Measurements from ENCODE around the gene FAM25G. TPM values are rescaled to one million over a fixed set of nuclear protein-coding genes. Genes with fewer than 3 reads are reported as not detected.
"Not testable (repeated sequence)": the region's sequence is repeated elsewhere in the genome, so short reads cannot be mapped to it uniquely, and the experiment has no call there.

The FAM25G gene
- total and polyA plus RNA-seq, 12 donors = not detected

DNA sequence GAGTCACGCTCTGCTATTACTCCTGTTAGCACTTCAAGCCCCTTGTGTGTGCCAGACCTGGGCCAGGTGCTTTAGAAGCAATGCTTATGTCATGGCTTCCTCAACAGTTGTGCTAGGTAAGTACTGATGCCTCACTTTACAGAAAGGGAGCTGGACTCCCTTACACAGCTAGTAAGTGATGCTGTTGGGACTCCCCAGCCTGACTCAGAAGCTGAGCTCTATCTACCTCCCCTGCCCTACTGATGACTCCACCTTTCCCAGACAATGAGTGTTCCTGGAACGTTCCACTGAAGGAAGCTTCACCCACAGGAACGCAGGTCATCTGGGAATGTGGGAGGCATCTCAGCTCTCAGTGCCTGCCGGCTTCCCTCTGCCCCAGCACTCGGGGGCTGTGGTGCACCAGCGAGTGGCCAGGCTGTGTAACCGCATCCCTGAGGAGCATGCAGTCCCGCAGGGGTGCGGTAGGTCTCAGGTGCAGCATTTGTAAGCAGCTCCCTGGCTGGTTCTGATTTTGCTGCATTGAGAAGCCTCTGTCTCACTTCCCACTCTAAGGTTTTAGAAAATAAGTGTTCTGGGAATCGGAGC lies 10.2 kb downstream of the FAM25G start:
- H3K27ac ChIP-seq; H3K36me3 ChIP-seq (replicated peaks in 1 of 2); H3K27me3 ChIP-seq; H3K4me3 ChIP-seq; H3K4me1 ChIP-seq (replicated peaks in 1 of 2); intact Hi-C loops (cut with DNase I); H3K9me3 ChIP-seq (replicated peaks in 1 of 3): not testable (repeated sequence)
- peak in 1 of 7 donors; percentile 15 for DNase-seq
- 75 to 85% methylated on average over 6 to 7 of the region's 10 CpGs; no CpG with 5 or more reads in 2 of the 4 donors for WGBS, 4 donors

DNA sequence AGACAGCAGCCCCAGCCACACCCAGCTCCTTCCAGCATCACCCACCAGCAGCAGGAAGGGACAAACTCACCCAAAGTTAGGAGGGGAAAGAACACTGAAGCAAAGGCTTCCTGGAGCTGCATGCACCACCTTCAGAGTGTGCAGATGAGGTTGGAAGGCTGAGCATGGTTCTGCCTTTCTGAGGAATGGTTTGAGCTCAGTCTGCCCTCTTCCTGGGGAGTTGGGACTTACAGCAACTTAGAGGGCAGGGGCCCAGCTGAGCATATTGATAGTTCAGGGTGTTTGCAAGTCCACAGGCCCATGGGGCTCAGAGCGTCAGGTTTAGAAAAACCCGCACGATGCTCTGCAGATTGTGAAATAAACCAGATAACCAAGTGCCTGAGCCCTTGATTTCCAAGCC lies 11.4 kb downstream of the FAM25G start:
- H3K36me3 ChIP-seq (replicated peaks in 1 of 2); H3K4me1 ChIP-seq (replicated peaks in 1 of 2); intact Hi-C loops (cut with DNase I); H3K9me3 ChIP-seq (replicated peaks in 1 of 3); H3K4me3 ChIP-seq; DNase-seq; H3K27ac ChIP-seq; H3K27me3 ChIP-seq: not testable (repeated sequence)
- no CpG with 5 or more reads among the region's 3 CpGs for WGBS, 4 donors

DNA sequence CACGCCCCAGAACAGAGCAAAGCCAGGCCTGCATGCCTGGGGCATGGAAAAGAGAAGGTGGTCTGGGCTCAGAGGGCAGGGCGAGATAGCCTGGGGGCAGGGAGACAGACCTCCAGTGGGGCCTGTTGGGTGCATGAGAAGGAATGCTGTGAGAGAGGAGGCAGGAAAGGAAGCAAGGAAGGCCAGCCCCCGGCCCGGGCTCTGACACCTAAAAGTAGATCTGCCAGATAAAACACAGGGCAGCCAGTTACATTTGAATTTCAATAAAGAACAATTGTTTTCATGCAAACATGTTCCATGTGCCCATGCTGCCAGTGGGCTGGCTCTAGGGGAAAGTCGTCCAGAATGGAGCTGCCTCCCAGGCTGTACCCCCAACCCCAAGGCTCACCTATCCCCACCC lies 13.4 kb downstream of the FAM25G start:
- intact Hi-C loops (cut with DNase I); H3K4me1 ChIP-seq (replicated peaks in 1 of 2); H3K4me3 ChIP-seq; H3K36me3 ChIP-seq (replicated peaks in 1 of 2); H3K9me3 ChIP-seq (replicated peaks in 1 of 3); H3K27ac ChIP-seq; H3K27me3 ChIP-seq: not testable (repeated sequence)
- whole genome bisulfite sequencing, 4 donors = 62 to 83% (median 77%) methylated on average over 2 to 3 of the region's 5 CpGs
- peak in 1 of 7 donors; percentile 13 for DNase-seq

DNA sequence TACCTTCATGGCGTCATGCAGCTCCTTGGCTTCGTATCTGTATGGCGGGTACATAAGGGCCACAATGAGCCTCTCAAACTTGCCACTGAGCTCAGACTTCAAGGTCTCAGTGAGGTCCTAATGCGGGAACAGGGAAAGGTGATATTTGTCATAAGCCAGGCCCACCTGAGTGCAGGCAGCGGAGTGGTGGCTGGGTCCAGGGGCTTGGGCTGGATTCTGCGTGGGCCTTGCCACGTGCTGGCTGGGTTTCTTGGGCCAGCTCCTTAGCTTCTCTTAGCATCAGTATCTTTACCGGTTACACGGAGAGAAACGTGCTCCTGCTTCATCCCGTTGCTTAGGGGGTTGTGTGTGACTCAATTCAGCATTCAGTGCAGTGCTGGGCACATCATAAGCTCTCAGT lies 14.4 kb downstream of the FAM25G start:
- H3K4me3 ChIP-seq; H3K36me3 ChIP-seq (replicated peaks in 1 of 2); H3K27ac ChIP-seq; DNase-seq; H3K9me3 ChIP-seq (replicated peaks in 1 of 3); H3K4me1 ChIP-seq (replicated peaks in 1 of 2); H3K27me3 ChIP-seq; intact Hi-C loops (cut with DNase I): not testable (repeated sequence)
- 80 to 100% (median 96%) methylated on average over 1 to 9 of the region's 11 CpGs for WGBS, 4 donors

DNA sequence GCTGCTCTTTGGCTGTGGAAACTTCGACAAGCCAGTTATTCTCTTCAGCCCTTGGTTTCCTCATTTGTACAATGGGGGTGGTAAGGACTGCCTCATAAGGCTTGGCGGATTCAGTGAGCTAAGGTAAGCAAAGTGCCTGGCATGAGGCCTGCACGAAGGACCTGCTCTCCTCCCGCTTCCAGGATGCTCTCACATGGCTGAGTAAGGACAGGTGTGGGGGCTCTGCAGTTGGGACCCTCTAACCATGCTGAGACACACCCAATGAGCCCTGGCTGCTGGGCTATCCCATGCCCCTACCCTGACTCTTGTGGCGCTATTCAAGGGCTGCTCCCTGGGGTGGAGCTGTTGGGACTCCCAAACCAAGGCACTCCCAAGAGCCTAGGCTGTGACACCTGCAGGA lies 16.4 kb downstream of the FAM25G start:
- H3K4me3 ChIP-seq; H3K4me1 ChIP-seq (replicated peaks in 1 of 2); H3K9me3 ChIP-seq (replicated peaks in 1 of 3); intact Hi-C loops (cut with DNase I); H3K27me3 ChIP-seq; H3K36me3 ChIP-seq (replicated peaks in 1 of 2); H3K27ac ChIP-seq; DNase-seq: not testable (repeated sequence)
- 60 to 89% (median 82%) methylated on average over 1 to 5 of the region's 5 CpGs for WGBS, 4 donors

DNA sequence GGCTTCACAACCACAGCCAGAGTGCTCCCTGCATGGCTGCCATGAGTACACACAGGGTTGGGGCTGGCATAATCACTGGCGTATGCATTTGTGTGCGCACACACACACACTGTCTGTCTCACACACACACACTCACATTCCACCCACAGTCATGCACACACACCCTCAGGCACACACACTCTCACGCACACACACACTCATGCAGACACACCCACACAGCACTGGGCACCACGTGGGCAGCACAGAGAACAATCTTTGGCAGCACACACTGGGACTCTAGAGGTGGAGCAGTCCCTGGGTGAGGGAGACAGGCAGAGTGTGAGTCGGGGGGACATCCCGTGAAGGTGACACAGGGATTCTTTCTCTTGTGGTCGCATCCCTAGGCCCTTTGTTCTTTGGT lies 18.0 kb downstream of the FAM25G start:
- H3K4me1 ChIP-seq (replicated peaks in 1 of 2); H3K27me3 ChIP-seq; intact Hi-C loops (cut with DNase I); H3K9me3 ChIP-seq (replicated peaks in 1 of 3); H3K4me3 ChIP-seq; H3K27ac ChIP-seq; DNase-seq; H3K36me3 ChIP-seq (replicated peaks in 1 of 2): not testable (repeated sequence)
- WGBS, 4 donors = no CpG with 5 or more reads among the region's 7 CpGs

DNA sequence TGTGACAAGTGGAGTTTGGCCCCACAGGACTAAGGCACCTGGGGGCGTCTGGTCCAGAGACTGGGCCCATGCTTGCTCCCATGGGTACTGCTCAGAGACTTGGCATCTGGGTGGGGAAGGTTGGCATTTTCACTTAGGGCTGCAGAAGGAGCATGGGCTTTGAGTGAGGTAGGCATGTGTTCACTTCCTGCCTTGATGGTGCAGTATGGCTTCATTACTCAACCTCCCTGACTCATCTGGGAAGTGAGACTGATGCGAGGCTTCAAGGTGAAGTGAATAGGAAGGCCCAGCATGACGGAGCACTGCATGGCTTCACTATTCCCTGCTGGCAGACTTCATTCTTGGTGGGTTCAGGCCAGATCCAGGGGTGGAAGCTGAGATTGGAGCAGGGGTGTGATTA lies 18.9 kb downstream of the FAM25G start:
- intact Hi-C loops (cut with DNase I); H3K4me3 ChIP-seq; DNase-seq; H3K9me3 ChIP-seq (replicated peaks in 1 of 3); H3K27me3 ChIP-seq; H3K4me1 ChIP-seq (replicated peaks in 1 of 2); H3K36me3 ChIP-seq (replicated peaks in 1 of 2); H3K27ac ChIP-seq: not testable (repeated sequence)
- 80% methylated on average over 1 of the region's 3 CpGs; no CpG with 5 or more reads in 3 of the 4 donors for WGBS, 4 donors

DNA sequence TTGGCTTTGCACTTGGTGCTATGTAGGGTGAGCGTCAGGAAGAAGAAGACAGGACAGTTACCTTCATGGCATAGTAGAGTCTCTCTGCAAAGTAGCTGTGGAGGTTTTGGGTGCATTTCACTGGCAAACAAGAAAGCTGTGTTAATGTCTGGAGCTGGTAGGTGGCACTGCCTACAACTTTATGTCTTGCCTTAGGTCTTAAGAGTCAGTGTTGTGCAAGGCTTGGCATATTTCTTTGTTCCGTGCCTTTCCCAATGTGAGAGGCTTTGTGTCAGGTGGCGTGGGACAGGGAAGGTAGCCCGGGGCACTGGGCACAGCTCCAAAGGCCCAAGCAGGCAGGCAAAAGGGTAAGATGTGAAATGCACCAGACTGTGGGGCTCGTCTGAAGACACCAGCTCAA lies 19.4 kb downstream of the FAM25G start:
- WGBS, 4 donors = no CpG with 5 or more reads among the region's 5 CpGs
- H3K36me3 ChIP-seq (replicated peaks in 1 of 2); intact Hi-C loops (cut with DNase I): not testable (repeated sequence)

DNA sequence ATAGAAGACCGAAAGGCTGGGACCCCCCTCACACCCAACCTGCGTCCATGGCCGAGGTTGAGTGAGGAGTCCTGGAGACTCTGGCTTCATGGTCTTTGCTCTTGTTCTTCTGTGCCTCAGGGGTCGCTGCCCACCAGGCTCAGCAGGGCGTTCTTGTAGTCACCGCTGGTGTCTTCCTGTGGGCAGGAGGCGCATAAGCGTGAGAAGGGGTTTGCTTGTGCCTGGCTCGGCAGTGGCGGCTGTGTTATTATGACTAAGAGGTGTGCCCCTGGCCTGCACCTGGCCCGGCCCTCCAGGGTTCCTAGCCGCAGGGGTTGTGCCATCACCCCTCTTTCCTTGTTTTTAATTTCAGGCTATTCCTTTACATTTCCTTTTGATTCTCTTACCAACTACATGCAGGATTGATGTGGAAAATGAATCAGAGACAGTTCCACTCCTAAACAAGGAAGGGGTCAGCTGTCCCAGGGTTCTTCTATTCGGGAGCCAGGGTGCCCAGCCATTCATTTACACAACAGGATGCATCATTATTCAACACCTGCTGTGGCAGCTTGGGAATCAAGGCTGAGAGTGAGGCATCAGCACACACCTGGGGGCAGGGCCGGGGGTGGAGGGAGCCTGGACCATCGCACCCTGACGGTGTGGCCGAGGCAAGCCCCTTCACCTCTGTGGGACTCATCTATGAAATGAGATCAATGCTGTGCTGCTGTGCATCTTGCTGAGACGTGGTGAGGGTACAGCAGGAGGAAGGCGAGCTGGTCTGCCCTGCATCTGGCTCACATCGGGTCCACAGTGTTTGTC lies 22.6 kb downstream of the FAM25G start:
- H3K4me1 ChIP-seq (replicated peaks in 1 of 2); H3K4me3 ChIP-seq; H3K9me3 ChIP-seq (replicated peaks in 1 of 3); H3K27me3 ChIP-seq; H3K36me3 ChIP-seq (replicated peaks in 1 of 2); intact Hi-C loops (cut with DNase I); H3K27ac ChIP-seq: not testable (repeated sequence)
- 87 to 93% (median 90%) methylated on average over 10 to 15 of the region's 20 CpGs for WGBS, 4 donors
- peak in 1 of 7 donors; percentile 2 for DNase-seq

More for the DNA sequence above, 19.4 kb downstream of the FAM25G start:
- not testable (repeated sequence) for H3K9me3 ChIP-seq (replicated peaks in 1 of 3); DNase-seq; H3K27me3 ChIP-seq; H3K4me3 ChIP-seq; H3K27ac ChIP-seq; H3K4me1 ChIP-seq (replicated peaks in 1 of 2)

DNA sequence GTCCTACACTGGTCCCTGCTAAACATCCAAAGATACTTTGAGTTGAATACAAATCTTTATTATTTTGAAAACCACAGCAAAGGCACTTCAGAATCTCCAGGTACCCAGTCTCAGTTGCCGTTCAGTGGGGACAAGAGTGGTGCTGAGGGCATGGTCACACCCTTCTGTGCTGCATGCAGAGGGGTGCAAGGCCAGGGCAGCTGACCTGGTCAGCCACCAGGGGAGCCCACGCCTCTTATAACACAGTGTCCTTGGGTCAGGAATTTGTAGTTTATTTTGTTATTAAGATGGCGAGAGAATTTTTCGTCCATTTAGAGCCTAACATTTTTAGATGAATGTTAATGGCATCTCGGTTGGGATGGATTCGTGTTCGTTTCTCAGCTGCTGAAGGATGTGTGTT lies 23.5 kb downstream of the FAM25G start:
- 85 to 100% (median 95%) methylated on average over 2 to 5 of the region's 7 CpGs; no CpG with 5 or more reads in 1 of the 4 donors for WGBS, 4 donors
- H3K4me1 ChIP-seq (replicated peaks in 1 of 2); H3K27me3 ChIP-seq; H3K9me3 ChIP-seq (replicated peaks in 1 of 3); H3K36me3 ChIP-seq (replicated peaks in 1 of 2); intact Hi-C loops (cut with DNase I); H3K27ac ChIP-seq; H3K4me3 ChIP-seq: not testable (repeated sequence)
- DNase-seq = peak in 1 of 7 donors; percentile 6

DNA sequence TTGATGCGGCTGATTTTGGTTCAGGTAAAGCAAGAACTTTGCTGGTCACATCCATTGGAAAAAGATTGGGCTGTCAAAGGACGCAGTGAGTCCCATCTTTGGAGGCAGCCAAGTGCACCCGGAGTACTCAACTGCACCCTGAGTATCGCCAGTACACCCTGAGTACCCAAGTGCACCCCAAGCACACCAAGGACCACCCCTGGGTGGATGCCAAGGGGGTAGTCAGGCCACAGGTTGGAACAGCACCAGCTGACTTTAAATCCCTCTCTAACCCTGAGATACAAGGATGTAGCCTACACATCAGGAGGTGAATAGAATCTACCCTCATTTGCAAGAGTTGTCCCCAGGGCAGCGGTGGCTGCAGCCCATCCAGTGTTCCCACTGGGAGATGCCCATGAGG lies 24.0 kb downstream of the FAM25G start:
- H3K4me1 ChIP-seq (replicated peaks in 1 of 2); H3K4me3 ChIP-seq; H3K9me3 ChIP-seq (replicated peaks in 1 of 3); intact Hi-C loops (cut with DNase I); H3K27ac ChIP-seq; H3K27me3 ChIP-seq; H3K36me3 ChIP-seq (replicated peaks in 1 of 2): not testable (repeated sequence)
- WGBS, 4 donors = 82 to 100% (median 87%) methylated on average over 1 to 4 of the region's 5 CpGs
- DNase-seq = peak in 1 of 7 donors; percentile 23
